Measurements from ENCODE around the gene B3GLCT. TPM values are rescaled to one million over a fixed set of nuclear protein-coding genes. Genes with fewer than 3 reads are reported as not detected.

B3GLCT gene
- total and polyA plus RNA-seq, 10 of the 15 experiments (the other 5 are each of a cell fraction or from before 2014, with no cell fraction given): 0.07 to 0.89 (median 0.25) TPM

GRCh38 chr13:31282741-31283455, 83.1 kb downstream of the B3GLCT start:
- no peaks in the 10 kb centered on the region for H3K79me2 ChIP-seq (ENCODE audit: control insufficient read depth, insufficient read depth, low read length)
- ChIA-PET RAD21 (ENCODE audit: unreplicated experiment) (no interaction called here), CTCF (no interaction called here), POLR2A (no interaction called here), SMC1A (ENCODE audit: uncharacterized antibody, unreplicated experiment) (no interaction called here)
- H3K27ac ChIP-seq (ENCODE audit: control insufficient read depth, insufficient read depth): no peak overlapping the region
- H3K27me3 ChIP-seq (replicated peaks in 1 of 2; ENCODE audit: control insufficient read depth in 2 of 2, insufficient read depth in 2 of 2, low read length in 1 of 2): no peaks in the 10 kb centered on the region
- BruUV-seq (replicated peaks): no TSS peak
- DNase-seq (ENCODE audit: low read depth, low spot score) (no peak), ATAC-seq (no peak), FAIRE-seq (no peak)
- H3K9me3 ChIP-seq (replicated peaks; ENCODE audit: control insufficient read depth, insufficient read depth, low read length): no peaks in the 10 kb centered on the region
- no peaks in the 10 kb centered on the region for H3K4me1 ChIP-seq (ENCODE audit: control insufficient read depth, insufficient read depth, low read length)
- H2AFZ ChIP-seq (ENCODE audit: control insufficient read depth, low read depth, low read length): no peak overlapping the region
- no peak overlapping the region for H3K4me3 ChIP-seq
- no peak overlapping the region for H3K9ac ChIP-seq (ENCODE audit: control insufficient read depth, insufficient read depth, low read length)
- no peaks in the 10 kb centered on the region for H3K36me3 ChIP-seq (ENCODE audit: control insufficient read depth in 2 of 2, insufficient read depth in 2 of 2, low read length in 1 of 2)
- in situ Hi-C loops (cut with MboI): no loop called here
- H3K4me2 ChIP-seq (ENCODE audit: control insufficient read depth, insufficient read depth): no peak overlapping the region
- WGBS (ENCODE audit: insufficient coverage, insufficient replicate concordance, low lambda C conversion rate, missing lambda C conversion rate): 27% methylated on average over 3 of the region's 3 CpGs
- intact Hi-C loops (cut with micrococcal nuclease; ENCODE audit: unreplicated experiment): no loop called here
- TF ChIP-seq CTCF (IDR thresholded peaks at IDR 0.05 in 2 of 3, conservative IDR thresholded peaks at IDR 0.05 in 1 of 3; ENCODE audit: control insufficient read depth in 2 of 3, extremely low read depth in 1 of 3, insufficient read depth in 1 of 3, low read depth in 3 of 3, low read length in 3 of 3): no peak
- TF ChIP-seq KAT2A (conservative IDR thresholded peaks at IDR 0.05; ENCODE audit: control insufficient read depth, low read depth, low read length): no peak
- TF ChIP-seq PAX8 (IDR thresholded peaks at IDR 0.05): no peak
- TF ChIP-seq ZNF384 (IDR thresholded peaks at IDR 0.05; ENCODE audit: borderline replicate concordance, low read depth, low read length): no peak
- no peak for TF ChIP-seq NR2C2 (IDR thresholded peaks at IDR 0.05; ENCODE audit: borderline replicate concordance, control insufficient read depth, insufficient read length, low read depth)
- TF ChIP-seq FOXK2 (IDR thresholded peaks at IDR 0.05): no peak
- H4K20me1 ChIP-seq (ENCODE audit: control insufficient read depth, insufficient read depth): no peaks in the 10 kb centered on the region
